Measurements from ENCODE around the gene HOXC6.

HOXC6 gene

GRCh38 chr12:54032086-54032619 lies 3.9 kb downstream of the HOXC6 start:
- Histone ChIP-seq H3K9ac (ENCODE audit: low read depth, low read length, poor library complexity, severe bottlenecking) (no peak overlapping the region), H3K4me3 (ENCODE audit: low read length, poor library complexity, severe bottlenecking) (no peak overlapping the region), H3F3A (ENCODE audit: low read depth) (peaks cover 17% of the 10 kb centered on the region), H4K20me1 (ENCODE audit: insufficient read depth, low read length, poor library complexity, severe bottlenecking) (peaks cover 45% of the 10 kb centered on the region), H3K79me2 (ENCODE audit: insufficient read depth, low read length) (peaks cover 53% of the 10 kb centered on the region), H3K4me2 (ENCODE audit: low read depth, low read length, poor library complexity, severe bottlenecking) (no peak overlapping the region), H2AFZ (ENCODE audit: low read length) (no peak overlapping the region), H3K4me1 (ENCODE audit: insufficient read depth, low read length, poor library complexity, severe bottlenecking) (peaks cover 43% of the 10 kb centered on the region), H3K27me3 (ENCODE audit: insufficient read depth, low read length, poor library complexity, severe bottlenecking) (no peaks in the 10 kb centered on the region), H3K9me2 (replicated peaks; ENCODE audit: low read depth, low read length) (no peaks in the 10 kb centered on the region), H3K36me3 (ENCODE audit: insufficient read depth, low read length) (peaks cover 33% of the 10 kb centered on the region; the same call in 1 of the 2 replicates), H3K9me3 (ENCODE audit: insufficient read depth, low read depth, low read length) (no peaks in the 10 kb centered on the region)
- no peak for TF ChIP-seq EZH2phosphoT487 (IDR thresholded peaks at IDR 0.05; ENCODE audit: borderline replicate concordance)
- no peak for TF ChIP-seq CTCF (conservative IDR thresholded peaks at IDR 0.05; ENCODE audit: low read length)

GRCh38 chr12:54032627-54033100 lies 4.4 kb downstream of the HOXC6 start, which contains the start of gene HOXC5:
Gene HOXC5 (plus strand): TSS chr12:54033050. CDS start chr12:54033123, 73 bp downstream.
- peaks cover 20% of the 10 kb centered on the region for H3F3A ChIP-seq (ENCODE audit: low read depth)
- peaks cover 46% of the 10 kb centered on the region for H3K4me1 ChIP-seq (ENCODE audit: insufficient read depth, low read length, poor library complexity, severe bottlenecking)
- peaks cover 40% of the 10 kb centered on the region for H4K20me1 ChIP-seq (ENCODE audit: insufficient read depth, low read length, poor library complexity, severe bottlenecking)
- peak within 1 kb of the TSS; percentile 67 for H3K4me3 ChIP-seq (ENCODE audit: low read length, poor library complexity, severe bottlenecking)
- no peak within 1 kb of the TSS for H2AFZ ChIP-seq (ENCODE audit: low read length)
- TF ChIP-seq EZH2phosphoT487 (IDR thresholded peaks at IDR 0.05; ENCODE audit: borderline replicate concordance) (no peak), CTCF (conservative IDR thresholded peaks at IDR 0.05; ENCODE audit: low read length) (peak; percentile 99)
- H3K9me3 ChIP-seq (ENCODE audit: insufficient read depth, low read depth, low read length), result no peaks in the 10 kb centered on the region
- no peaks in the 10 kb centered on the region for H3K27me3 ChIP-seq (ENCODE audit: insufficient read depth, low read length, poor library complexity, severe bottlenecking)
- peaks cover 48% of the 10 kb centered on the region for H3K79me2 ChIP-seq (ENCODE audit: insufficient read depth, low read length)
- peak within 1 kb of the TSS; percentile 56 for H3K9ac ChIP-seq (ENCODE audit: low read depth, low read length, poor library complexity, severe bottlenecking)
- H3K9me2 ChIP-seq (replicated peaks; ENCODE audit: low read depth, low read length), result no peaks in the 10 kb centered on the region
- peak within 1 kb of the TSS; percentile 71 for H3K4me2 ChIP-seq (ENCODE audit: low read depth, low read length, poor library complexity, severe bottlenecking)
- H3K36me3 ChIP-seq (ENCODE audit: insufficient read depth, low read length), result peaks cover 33% of the 10 kb centered on the region; the same call in 1 of the 2 replicates

- Histone ChIP-seq H3K79me2 (ENCODE audit: insufficient read depth, low read length) (peaks cover 48% of the 10 kb centered on the region), H3K9me3 (ENCODE audit: insufficient read depth, low read depth, low read length) (no peaks in the 10 kb centered on the region), H3K4me3 (ENCODE audit: low read length, poor library complexity, severe bottlenecking) (peak overlapping the region; percentile 67), H4K20me1 (ENCODE audit: insufficient read depth, low read length, poor library complexity, severe bottlenecking) (peaks cover 33% of the 10 kb centered on the region), H3K4me2 (ENCODE audit: low read depth, low read length, poor library complexity, severe bottlenecking) (peak overlapping the region; percentile 71), H3K36me3 (ENCODE audit: insufficient read depth, low read length) (peaks cover 32% of the 10 kb centered on the region; the same call in 1 of the 2 replicates), H3K4me1 (ENCODE audit: insufficient read depth, low read length, poor library complexity, severe bottlenecking) (peaks cover 52% of the 10 kb centered on the region), H3K9ac (ENCODE audit: low read depth, low read length, poor library complexity, severe bottlenecking) (peak overlapping the region; percentile 56), H3F3A (ENCODE audit: low read depth) (peaks cover 20% of the 10 kb centered on the region), H3K27me3 (ENCODE audit: insufficient read depth, low read length, poor library complexity, severe bottlenecking) (no peaks in the 10 kb centered on the region), H3K9me2 (replicated peaks; ENCODE audit: low read depth, low read length) (no peaks in the 10 kb centered on the region), H2AFZ (ENCODE audit: low read length) (no peak overlapping the region)
- TF ChIP-seq EZH2phosphoT487 (IDR thresholded peaks at IDR 0.05; ENCODE audit: borderline replicate concordance) (no peak), CTCF (conservative IDR thresholded peaks at IDR 0.05; ENCODE audit: low read length) (no peak)
These were observed 5.1 kb downstream of the HOXC6 start for GRCh38 chr12:54033106-54033979.

All from Loucy (cell line).